GM21528 (cell line): ENCODE data around the gene PIANP.
"Not testable (repeated sequence)": the region's sequence is repeated elsewhere in the genome, so short reads cannot be mapped to it uniquely, and the experiment has no call there.

Experiments used
- ATAC-seq: cut with Tn5 transposase; IDR thresholded peaks from one replicate; pipeline ENCODE4 v1.9.1; 2021; ENCODE audit warnings: mild to moderate bottlenecking, moderate library complexity; ENCODE audit not compliant: unreplicated experiment, low FRiP score

PIANP gene, protein sequence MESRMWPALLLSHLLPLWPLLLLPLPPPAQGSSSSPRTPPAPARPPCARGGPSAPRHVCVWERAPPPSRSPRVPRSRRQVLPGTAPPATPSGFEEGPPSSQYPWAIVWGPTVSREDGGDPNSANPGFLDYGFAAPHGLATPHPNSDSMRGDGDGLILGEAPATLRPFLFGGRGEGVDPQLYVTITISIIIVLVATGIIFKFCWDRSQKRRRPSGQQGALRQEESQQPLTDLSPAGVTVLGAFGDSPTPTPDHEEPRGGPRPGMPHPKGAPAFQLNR

DNA sequence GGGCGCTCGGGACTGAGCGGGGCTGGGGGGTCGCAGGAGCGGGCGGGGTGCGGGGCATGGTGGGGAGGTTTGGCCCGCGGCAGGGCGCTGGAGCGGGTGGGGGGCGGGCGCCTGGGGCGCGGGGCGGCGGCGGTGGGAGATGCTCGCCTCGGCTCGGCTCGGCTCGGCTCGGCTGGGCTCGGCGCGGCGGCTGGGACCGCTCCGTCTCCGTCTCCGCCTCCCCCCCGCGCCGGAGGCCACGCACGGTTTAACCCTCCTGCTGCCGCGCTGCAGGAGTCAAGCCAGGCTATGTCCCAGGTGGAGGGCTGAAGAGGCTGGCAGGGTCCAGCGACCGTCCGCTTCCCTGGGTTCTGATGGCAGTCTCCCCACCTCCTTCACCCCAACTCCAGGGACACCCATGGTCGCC lies at the start of gene PIANP:
TSS of gene PIANP (minus strand) at position 170 of the 406 bp plus-strand sequence. CDS start 2,754 bp downstream, outside the sequence.
- no peak for ATAC-seq

DNA sequence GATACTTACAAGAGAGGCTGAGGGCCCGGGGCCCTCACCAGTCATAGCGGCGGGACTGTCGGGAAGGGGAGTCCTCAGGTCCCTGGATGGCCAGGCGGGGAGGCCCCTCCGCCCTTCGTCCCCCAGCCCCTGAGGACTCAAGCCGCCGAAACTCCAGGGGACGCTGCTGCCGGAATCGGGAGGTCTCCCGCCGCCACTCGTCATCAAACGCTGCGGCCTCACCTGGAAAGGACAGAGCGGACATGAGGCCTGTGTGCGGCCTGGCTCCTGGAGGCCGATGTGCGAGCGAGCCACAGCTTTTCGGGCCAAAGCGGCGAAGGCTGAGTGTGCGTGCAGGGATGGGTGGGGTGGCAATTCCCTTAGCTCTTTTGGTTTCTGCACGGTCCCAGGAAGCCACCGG lies 48.1 kb upstream of the PIANP start:
- ATAC-seq: no peak

DNA sequence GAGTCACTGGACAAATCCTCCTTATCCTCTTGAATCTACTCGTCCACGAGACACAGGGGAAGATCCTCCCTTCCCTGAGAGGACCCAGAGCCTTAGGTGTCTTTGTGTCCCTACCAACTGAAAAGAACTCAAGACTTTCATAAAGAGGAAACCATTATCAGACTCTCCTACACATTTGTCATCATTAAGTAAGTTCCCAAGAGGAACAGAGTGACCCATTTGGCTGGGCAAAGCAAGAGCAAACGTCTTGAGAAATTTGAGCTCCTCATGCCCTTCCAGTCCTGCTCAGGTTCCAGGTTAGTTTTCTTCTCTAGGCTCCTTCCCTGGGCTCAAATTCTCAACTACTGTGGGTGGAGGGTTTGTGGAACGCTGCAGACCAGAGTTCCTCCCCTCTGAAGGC lies 46.6 kb upstream of the PIANP start:
- no peak for ATAC-seq

DNA sequence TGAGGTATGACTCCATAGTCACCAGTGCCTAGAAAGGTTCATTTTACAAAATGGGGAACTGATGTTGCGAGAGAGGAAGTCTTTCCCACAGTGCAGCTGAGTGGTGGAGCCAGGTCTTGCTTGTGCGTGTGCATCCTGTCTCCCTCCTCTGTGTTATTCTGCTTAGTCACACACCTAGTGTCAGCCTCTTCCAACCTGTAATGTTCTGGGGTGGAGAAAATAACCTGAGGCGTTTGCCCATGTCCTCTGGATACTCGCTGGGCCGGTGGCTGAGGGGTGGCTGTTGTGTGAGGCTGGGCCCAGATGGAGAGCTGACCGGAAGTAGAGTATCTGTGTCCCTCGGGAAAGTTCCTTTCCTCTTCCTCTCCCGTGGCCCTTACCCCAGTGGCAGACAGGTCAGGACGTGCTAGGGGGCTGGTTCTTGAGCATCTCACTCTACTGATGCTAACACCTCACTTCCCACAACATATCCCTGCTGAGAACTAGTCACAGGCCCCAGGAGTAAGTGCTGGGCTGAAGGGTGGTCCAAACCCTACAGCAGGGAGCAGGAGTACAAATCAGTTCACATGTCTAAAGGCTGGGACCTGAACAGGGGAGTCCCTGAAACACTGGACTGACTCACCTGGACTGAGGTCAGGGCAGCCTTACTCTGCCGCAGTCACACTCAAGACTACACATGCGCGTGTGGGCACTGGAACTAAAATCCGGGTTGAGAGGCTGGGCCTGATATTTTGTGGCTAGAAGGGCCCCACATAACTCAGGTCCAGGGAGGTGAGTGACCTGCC lies 45.3 kb upstream of the PIANP start:
- no peak for ATAC-seq

DNA sequence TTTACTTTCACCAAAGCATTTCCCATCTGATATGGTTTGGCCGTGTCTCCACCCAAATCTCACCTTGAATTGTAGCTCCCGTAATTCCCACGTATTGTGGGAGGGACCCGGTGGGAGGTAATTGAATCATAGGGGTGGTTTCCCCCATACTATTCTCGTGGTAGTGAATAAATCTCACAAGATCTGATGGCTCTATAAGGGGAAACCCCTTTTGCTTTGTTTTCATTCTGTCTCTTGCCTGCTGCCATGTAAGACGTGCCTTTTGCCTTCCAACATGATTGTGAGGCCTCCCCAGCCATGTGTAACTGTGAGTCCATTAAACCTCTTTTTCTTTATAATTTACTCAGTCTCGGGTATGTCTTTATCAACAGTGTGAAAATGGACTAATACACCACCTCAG lies 42.7 kb upstream of the PIANP start:
- not testable (repeated sequence) for ATAC-seq

DNA sequence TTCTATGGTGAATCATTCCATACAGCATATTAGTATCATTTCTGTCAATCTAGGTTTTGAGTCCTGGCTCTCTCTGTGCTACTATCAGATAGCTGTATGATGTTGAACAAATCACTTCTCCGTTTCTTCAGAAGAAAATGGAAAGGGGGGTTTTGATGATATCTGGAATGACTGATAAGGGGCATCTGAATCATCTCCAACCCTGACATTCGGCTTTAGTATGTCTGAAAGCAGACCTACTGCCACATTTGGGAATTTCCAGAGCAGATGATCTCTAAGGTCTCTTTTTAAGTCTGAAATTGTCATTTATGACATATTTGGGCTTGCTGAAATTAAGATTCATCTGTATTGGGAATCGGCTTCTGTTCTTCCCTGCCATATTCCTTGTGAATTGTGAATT lies 42.2 kb upstream of the PIANP start:
- ATAC-seq: no peak

DNA sequence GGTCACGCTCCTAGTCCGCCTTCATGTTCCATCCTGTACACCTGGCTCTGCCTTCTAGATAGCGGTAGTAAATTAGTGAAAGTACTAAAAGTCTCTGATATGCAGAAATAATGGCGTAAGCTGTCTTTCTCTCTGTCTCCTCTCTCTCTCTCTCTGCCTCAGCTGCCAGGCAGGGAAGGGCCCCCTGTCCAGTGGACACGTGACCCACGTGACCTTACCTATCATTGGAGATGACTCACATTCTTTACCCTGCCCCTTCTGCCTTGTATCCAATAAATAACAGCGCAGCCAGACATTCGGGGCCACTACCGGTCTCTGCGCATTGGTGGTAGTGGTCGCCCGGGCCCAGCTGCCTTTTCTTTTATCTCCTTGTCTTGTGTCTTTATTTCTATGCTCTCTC lies 41.5 kb upstream of the PIANP start:
- not testable (repeated sequence) for ATAC-seq

DNA sequence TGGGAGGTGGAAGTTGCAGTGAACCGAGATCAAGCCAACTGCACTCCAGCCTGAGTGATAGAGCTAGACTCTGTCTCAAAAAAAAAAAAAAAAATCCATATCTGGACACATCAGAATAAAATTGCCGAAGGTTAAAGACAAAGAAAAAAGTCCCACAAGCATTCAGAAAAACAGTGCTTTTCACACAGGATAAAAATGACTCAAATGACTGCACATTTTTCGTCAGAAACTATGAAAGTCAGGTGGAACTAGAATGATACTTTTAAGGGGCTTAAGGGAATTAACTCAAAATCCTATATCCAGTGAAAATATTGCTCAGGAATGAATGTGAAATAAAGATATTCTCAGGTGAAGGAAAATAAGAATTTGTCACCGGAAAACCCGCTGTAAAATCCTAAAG lies 36.1 kb upstream of the PIANP start:
- no peak for ATAC-seq

DNA sequence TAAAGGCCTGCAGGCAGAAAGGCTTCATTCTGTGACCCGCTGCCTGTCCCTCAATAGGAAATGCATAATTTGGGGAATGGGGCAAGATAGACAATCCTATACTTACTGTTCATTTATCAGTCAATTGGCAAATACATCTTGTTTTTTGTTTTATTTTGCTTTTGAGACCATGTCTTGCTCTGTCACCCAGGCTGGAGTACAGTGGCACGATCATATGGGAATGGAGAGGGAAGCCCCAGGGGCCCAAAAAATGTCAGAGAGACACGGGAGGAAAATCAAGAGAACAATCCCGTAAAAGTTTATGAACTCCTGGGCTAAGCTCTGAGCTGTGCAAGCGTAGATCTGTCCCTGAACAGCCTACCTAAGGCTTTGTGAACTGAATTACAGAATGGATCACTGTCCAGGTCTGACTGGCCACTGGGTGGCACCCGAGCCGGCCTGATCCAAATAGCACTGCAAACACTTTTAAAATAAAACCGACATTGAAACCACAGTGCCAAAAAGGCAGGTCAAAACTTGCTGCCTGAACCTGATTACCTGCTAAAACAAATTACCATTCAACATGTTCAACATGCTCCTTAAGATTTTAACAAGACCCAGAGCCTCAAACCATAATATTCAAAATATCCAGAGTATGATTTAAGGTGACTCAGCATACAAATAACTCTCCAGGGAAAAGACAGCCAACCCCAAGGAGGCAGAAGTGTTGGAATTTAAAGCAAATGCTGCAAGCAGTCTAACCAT lies 35.0 kb upstream of the PIANP start:
- no peak for ATAC-seq

DNA sequence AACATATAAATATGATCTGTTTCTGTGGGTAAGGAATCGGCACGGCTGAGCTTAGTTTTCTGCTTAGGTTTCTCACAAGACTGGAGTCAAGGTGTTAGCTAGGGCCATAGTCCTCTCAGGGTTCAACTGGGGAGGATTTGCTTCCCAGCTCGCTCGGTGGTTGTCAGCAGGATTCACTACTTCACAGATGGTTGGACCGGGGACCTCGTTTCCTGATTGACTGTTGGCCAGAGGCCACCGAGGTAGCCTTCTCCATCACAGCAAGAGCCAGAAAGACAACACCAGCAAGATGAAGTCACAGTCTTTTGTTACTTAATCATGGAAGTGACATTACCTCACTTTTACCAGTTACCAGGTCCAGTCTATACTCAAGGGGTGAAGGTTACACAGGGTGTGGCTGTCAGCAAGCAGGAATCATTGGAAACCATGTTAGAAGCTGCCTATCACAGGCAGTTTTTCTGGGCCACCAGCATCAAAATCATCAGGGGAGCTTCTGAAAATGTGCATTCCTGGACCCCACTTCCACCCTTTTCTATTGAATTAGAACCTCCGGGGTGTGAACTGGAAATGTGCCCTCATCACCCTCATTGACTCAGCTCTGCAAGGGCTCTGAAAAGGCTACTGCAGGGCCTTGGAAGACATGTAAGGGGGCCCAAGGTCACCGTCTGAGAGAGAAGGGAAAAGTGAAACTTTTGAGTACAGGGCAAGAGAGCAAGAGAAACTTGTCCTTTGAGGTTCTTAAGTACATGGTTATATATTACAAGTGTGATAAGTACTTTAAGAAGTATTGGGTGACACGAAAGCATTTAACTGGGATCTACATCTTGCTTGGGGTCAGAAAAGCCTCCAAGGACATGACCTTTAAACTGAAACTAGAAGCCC lies 34.1 kb upstream of the PIANP start:
- no peak for ATAC-seq

DNA sequence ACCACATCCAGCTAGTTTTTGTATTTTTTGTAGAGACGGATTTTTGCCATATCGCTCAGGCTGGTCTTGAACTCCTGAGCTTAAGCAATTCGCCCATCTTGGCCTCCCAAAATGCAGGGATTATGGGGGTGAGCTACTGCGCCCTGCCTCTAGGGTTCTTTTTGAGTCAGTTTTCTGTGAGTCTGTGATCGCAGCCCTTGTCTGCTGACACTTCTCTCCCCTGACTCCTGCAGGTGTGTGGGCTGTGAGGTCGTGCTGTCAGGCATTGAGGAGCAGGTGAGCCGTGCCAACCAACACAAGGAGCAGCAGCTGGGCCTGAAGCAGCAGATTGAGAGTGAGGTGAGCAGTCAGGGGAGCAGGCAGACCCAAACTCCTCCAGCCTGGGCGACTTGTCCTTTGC lies 29.6 kb upstream of the PIANP start:
- ATAC-seq: no peak

DNA sequence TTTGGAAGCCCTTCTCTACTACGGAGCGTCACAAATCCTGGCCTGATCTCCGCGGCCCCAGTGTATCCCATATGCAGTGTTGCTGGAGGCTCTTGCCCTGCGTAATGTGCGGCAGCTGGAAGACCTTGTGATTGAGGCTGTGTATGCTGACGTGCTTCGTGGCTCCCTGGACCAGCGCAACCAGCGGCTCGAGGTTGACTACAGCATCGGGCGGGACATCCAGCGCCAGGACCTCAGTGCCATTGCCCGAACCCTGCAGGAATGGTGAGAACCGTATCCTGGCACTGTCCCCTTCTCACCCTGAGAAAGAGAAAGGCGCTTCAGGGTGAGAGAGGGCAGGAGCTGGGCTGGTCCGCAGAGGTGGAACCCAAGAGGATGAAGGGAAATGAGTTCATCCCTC lies 28.6 kb upstream of the PIANP start:
- no peak for ATAC-seq

DNA sequence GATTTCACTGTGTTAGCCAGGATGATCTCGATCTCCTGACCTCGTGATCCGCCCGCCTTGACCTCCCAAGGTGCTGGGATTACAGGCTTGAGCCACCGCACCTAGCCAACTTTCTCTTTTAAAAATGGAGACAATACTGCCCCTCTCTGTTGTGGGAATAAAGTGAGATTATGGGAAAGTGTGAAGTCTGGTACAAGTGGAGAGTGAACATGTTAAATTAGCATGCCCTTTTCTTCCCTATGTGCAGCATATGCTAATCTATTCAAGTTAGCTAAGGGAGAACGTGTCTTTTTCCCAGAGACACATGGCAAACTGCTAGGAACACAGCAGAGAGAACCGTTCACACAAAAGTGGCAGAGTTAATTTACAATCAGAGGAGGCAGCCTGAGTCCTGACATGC lies 24.7 kb upstream of the PIANP start:
- ATAC-seq: no peak

DNA sequence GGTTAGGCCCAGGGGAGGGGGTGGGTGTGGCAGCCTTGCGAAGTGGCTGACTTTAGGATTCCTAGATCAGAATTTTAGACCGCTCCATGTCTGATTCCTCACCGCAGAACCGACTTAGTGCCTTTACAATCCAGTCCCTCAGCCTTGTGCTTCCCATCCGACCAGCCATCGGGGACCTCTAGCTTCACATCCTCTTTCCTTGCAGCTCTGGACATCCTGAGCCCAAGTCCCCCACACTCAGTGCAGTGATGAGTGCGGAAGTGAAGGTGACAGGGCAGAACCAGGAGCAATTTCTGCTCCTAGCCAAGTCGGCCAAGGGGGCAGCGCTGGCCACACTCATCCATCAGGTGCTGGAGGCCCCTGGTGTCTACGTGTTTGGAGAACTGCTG lies 23.8 kb upstream of the PIANP start:
- ATAC-seq: peak; percentile 33

DNA sequence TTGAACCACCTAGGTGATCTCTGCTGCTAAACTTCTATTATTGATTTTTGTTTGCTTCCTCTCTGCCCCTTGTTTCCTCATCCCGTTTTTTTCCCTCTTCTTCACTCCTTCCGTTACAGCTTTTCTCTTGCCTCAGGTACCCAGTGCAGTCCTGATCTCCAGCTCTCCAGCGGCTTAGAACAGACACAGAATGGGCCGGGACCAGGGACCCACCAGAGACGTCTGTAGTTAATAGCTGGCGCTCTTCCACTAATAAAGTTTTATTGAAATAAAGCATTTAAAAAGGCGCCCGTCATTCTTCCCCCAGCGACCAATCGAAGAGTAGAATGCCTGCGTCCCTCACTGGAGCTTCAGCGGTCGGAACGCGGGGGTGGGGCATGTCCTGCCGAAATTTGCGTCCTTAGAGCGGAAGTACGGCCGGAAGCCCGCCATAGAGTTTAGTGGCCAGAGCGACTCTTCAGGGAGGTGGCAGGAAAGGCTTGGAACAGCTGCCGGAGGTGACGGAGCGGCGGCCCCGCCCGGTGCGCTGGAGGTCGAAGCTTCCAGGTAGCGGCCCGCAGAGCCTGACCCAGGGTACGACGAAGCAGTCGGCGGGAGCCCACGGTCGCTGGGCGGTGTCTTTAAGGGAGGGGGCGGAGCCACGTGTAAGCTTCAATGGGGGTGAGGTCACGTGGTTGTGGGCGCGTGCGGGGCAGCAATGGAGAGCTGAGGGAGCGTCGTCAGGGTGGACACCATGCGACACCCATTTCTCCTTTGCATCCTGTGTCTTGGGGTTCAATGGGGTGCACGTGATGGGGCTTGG lies 23.2 kb upstream of the PIANP start, which contains the start of gene COPS7A:
TSS of gene COPS7A (plus strand) at position 440 of the 802 bp plus-strand sequence. CDS start 611 bp downstream, outside the sequence.
- ATAC-seq: peak; percentile 87

DNA sequence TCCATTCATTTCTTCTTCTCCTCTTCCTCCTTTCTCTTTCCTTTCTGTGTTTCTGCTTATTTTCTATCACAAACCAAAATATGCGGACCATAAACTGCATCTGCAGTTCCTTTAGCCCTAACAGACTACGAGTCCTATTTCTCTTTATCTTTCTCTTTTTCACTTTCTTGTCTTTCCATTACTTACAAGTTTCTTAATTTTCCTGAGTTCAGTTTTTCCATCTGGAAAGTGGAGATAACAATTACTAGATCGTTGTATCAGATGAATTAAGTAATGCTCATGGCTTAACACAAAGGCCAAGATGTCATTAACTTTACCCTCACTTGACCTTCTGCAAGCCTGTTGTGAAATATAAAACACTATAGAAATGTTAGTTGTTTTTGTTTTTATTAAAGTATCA lies 22.2 kb upstream of the PIANP start:
- no peak for ATAC-seq

DNA sequence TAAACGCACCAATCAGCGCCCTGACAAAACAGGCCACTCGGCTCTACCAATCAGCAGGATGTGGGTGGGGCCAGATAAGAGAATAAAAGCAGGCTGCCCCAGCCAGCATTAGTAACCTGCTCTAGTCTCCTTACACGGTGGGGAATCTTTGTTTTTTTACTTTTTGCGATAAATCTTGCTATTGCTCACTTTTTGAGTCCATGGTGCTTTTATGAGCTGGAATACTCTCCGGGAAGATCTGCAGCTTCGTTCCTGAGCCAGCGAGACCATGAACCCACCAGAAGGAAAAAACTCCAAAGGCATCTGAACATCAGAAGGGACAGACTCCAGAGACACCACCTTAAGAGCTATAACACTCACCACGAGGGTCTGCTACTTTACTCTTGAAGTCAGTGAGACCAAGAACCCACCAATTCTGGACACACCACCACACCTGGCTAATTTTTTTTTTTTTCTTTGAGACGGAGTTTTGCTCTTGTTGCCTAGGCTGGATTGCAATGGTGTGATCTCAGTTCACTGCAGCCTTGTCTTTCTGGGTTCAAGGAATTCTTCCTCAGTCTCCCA lies 16.3 kb upstream of the PIANP start:
- no peak for ATAC-seq

DNA sequence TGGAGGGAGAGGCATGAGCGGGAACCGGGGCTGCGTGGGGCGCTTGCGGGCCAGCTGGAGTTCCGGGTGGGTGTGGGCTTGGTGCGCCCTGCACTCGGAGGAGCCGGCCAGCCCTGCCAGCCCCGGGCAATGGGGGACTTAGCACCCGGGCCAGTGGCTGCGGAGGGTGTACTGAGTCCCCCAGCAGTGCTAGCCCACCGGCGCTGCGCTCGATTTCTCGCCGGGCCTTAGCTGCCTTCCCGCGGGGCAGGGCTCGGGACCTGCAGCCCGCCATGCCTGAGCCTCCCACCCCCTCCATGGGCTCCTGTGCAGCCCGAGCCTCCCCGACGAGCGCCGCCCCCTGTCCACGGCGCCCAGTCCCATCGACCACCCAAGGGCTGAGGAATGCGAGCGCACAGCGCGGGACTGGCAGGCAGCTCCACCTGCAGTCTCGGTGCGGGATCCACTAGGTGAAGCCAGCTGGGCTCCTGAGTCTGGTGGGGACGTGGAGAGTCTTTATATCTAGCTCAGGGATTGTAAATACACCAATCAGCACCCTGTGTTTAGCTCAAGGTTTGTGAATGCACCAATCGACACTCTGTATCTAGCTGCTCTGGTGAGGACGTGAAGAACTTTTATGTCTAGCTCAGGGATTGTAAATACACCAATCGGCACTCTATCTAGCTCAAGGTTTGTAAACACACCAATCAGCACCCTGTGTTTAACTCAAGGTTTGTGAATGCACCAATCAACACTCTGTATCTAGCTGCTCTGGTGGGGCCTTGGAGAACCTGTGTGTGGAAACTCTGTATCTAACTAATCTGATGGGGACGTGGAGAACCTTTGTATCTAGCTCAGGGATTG lies 15.6 kb upstream of the PIANP start:
- ATAC-seq: not testable (repeated sequence)
